ENCODE data around the gene PLK2. TPM values are rescaled to one million over a fixed set of nuclear protein-coding genes. Genes with fewer than 3 reads are reported as not detected.

PLK2 gene
- 1 to 10 TPM; 2.2 to 3.3 TPM for total RNA-seq

DNA sequence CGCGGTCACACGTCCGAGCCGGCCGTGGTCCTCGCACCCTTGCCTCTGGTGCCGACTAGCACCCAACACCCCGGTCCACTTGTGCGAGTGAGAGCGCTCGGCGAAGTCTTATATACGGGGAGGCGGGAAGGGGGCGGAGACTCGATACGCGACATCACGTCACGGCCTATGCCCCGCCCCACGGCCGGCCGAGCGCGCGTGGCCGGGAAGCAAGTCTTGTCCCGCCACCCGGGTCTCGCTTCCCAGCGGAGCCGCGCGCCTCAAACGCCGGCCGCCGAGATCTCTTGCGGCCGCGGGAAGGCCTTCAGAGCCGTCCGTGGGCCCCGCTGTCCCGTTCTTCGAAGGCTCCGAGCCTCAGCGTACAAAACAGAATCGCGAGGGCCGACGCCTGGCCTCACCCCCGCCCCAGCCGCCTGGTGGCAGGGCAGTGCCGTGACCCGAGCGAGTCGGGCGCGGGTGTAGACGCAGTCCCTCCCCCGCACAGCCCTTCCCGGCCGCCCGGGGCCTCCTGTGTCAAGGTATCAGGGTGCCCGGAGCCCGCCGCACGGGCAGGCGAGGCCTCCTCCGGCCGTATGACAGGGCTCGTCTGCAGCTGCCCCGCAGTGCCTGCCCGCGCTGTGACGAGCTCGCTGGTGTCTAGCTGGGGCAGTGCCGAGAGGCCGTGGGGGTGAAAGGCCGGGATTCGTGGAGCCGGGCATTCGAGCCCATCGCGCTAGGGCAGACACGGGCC is at the start of gene PLK2:
TSS of gene PLK2 (minus strand) at position 85 of the 730 bp plus-strand sequence. CDS start 127 bp downstream, outside the sequence.
- CTCF ChIA-PET: interaction anchor here (0.6 to 9.6 kb wide), 17 partner anchors 12 to 1161 kb away, joined by 3 to 121 read pairs (median 6); no protein-coding TSS in a partner anchor
- peak; percentile 87 for DNase-seq
- peak within 1 kb of the TSS; percentile 30 for H3K27ac Mint-ChIP-seq

DNA sequence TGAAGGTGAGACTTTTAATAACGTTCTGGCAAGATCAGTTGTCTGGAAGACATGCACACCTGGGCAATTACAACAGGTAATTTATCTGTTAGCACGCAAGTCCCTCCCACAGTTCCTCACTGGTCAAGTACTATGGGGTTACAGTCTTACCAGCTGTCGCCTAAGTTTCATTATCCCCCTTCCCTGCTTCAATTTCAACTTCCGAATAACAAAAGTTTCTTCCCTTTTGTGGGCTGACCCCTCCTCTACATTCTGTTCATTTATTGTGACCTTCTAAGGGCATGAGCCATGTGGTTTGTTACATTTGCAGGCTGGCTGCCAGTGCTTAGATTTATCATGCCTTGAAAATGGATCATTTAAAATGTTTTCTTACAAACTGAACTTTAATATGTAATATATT is 47.8 kb upstream of the PLK2 start:
- CTCF ChIA-PET: no interaction called here
- ATAC-seq: no peak

More for the DNA sequence above, at the start of gene PLK2:
- Mint-ChIP-seq H3K9me3 (ENCODE audit: insufficient read depth) (no peaks in the 10 kb centered on the region), H3K36me3 (ENCODE audit: low read depth) (no peaks in the 10 kb centered on the region), H3K27me3 (ENCODE audit: low read depth) (peaks cover 31% of the 10 kb centered on the region), H3K4me1 (ENCODE audit: low read depth) (peaks cover 24% of the 10 kb centered on the region), H3K4me3 (peak within 1 kb of the TSS; percentile 74)
- ATAC-seq: peak; percentile 86
- POLR2A ChIA-PET: interaction anchor here (0.9 kb wide), 1 partner anchor 1153 kb away, joined by 3 read pairs; no protein-coding TSS in a partner anchor

DNA sequence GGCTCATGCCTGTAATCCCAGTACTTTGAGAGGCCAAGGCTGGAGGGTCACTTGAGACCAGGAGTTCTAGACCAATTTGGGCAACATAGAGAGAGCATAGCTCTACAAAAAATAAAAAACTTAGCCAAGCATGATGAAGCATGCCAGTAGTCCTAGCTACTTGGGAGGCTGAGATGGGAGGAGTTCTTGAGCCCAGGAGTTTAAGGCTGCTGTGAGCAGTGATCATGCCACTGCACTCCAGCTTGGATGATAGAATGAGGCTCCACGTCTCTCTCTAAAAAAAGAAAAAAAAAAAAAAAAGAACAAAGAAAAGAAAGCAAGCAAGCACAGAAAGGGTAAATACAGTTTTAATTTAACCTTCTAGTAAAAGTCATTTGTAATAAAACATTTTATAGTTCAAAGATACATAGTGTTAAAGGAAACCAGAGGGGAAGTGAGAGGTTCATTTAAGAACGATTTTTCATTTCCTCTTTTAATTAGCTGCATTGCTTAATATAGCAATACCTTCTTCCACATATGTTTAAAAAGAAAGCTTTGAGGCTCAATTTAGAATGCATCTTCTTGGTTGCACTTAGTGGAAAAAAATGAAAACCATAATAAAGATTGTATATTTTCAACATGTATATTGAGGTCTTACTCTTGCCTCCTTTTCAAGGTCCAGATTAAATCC is 46.2 kb upstream of the PLK2 start:
- Mint-ChIP-seq H3K9me3 (ENCODE audit: insufficient read depth) (peaks cover 3% of the 10 kb centered on the region), H3K36me3 (ENCODE audit: low read depth) (no peaks in the 10 kb centered on the region), H3K27me3 (ENCODE audit: low read depth) (peaks cover 6% of the 10 kb centered on the region), H3K4me1 (ENCODE audit: low read depth) (no peaks in the 10 kb centered on the region), H3K27ac (no peak overlapping the region), H3K4me3 (no peak overlapping the region)
- ATAC-seq (no peak), DNase-seq (no peak)
- CTCF ChIA-PET: no interaction called here
- POLR2A ChIA-PET: no interaction called here

More for the DNA sequence above, 47.8 kb upstream of the PLK2 start:
- no peaks in the 10 kb centered on the region for H3K4me1 Mint-ChIP-seq (ENCODE audit: low read depth)
- H3K27me3 Mint-ChIP-seq (ENCODE audit: low read depth): peaks cover 3% of the 10 kb centered on the region
- POLR2A ChIA-PET: no interaction called here
- DNase-seq: no peak
- peaks cover 3% of the 10 kb centered on the region for H3K9me3 Mint-ChIP-seq (ENCODE audit: insufficient read depth)
- H3K27ac Mint-ChIP-seq: no peak overlapping the region
- no peaks in the 10 kb centered on the region for H3K36me3 Mint-ChIP-seq (ENCODE audit: low read depth)
- H3K4me3 Mint-ChIP-seq: no peak overlapping the region

DNA sequence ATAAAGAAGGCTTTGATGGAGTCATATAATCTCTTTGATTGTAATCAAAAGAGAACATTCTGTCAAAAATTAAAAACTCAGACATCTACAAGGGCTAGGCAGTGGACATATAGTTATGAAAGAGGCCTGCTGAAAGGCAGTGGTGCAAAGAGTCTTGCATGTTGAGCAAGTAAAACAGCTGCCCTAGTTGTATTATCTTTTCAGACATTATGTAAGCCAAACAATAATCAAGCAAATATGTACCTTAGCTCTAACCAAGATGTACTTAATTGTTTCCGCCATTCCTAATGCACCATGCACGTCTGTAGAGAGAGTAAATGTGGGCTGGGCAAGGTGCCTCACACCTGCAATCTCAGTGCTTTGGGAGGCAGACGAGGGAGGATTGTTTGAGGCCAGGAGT is 45.6 kb upstream of the PLK2 start:
- ATAC-seq (no peak), DNase-seq (no peak)
- H3K4me3 Mint-ChIP-seq: no peak overlapping the region
- ChIA-PET CTCF (no interaction called here), POLR2A (no interaction called here)
- no peak overlapping the region for H3K27ac Mint-ChIP-seq
- peaks cover 6% of the 10 kb centered on the region for H3K27me3 Mint-ChIP-seq (ENCODE audit: low read depth)
- H3K36me3 Mint-ChIP-seq (ENCODE audit: low read depth): no peaks in the 10 kb centered on the region
- H3K9me3 Mint-ChIP-seq (ENCODE audit: insufficient read depth): no peaks in the 10 kb centered on the region
- H3K4me1 Mint-ChIP-seq (ENCODE audit: low read depth): no peaks in the 10 kb centered on the region

DNA sequence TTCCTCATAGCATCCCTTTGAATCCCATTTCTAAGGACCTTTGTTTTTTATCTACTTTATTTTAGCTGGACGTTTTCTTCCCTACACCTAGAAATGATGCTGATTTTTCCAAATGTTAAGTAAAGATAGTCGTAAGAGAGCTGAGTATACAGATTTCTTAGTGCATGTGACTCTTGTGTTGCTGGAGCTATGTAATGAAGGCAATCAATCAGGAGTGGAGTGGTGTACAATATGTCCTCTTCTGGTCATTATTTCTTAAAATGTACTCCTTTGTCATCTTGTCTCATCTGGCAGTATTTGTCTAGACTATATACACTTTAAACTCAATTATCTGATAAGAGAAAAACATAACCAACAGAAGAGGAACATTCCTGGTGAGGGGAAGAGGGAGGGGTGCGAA is 44.9 kb upstream of the PLK2 start:
- ATAC-seq (no peak), DNase-seq (no peak)
- H3K4me3 Mint-ChIP-seq: no peak overlapping the region
- H3K27ac Mint-ChIP-seq: no peak overlapping the region
- ChIA-PET CTCF (no interaction called here), POLR2A (no interaction called here)
- H3K36me3 Mint-ChIP-seq (ENCODE audit: low read depth): no peaks in the 10 kb centered on the region
- no peaks in the 10 kb centered on the region for H3K9me3 Mint-ChIP-seq (ENCODE audit: insufficient read depth)
- peaks cover 5% of the 10 kb centered on the region for H3K4me1 Mint-ChIP-seq (ENCODE audit: low read depth)
- H3K27me3 Mint-ChIP-seq (ENCODE audit: low read depth): peaks cover 6% of the 10 kb centered on the region

DNA sequence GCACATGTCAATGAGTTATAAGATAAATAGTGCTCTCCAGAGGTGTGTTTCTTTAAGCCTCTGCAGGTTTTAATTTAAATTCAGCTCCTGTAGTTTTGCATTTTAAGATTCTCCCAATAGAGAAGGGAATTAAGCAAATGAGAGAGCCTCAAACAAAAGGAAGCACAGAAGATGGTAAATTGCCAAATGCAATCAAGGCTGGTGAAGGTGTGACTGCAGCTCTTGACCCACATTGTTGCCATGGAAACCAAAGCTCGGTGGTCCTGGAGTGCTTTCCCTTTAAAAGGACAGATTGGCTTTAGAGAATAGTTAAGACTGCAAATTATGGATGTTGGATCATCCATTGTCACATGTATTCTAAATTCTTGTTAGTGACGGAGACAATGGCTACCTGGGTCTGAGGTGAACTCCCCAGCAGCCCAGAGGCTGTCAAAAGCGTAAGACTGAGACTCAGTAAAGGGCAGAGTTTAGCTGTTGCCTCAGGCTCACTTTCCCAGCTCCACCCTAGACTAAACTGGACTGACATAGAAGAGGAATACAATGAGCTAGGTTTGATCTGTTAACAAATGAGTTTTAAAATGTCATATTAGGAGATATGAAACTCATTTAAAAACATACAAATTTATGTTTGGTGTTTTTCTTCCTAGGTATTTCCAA is 43.6 kb upstream of the PLK2 start:
- Mint-ChIP-seq H3K27ac (no peak overlapping the region), H3K27me3 (ENCODE audit: low read depth) (peaks cover 6% of the 10 kb centered on the region), H3K4me3 (no peak overlapping the region), H3K4me1 (ENCODE audit: low read depth) (peaks cover 6% of the 10 kb centered on the region), H3K9me3 (ENCODE audit: insufficient read depth) (no peaks in the 10 kb centered on the region), H3K36me3 (ENCODE audit: low read depth) (no peaks in the 10 kb centered on the region)
- CTCF ChIA-PET: interaction anchor here (1.1 to 1.5 kb wide), 2 partner anchors 43 to 347 kb away, joined by 4 to 5 read pairs; no protein-coding TSS in a partner anchor
- ATAC-seq (no peak), DNase-seq (no peak)
- POLR2A ChIA-PET: no interaction called here

DNA sequence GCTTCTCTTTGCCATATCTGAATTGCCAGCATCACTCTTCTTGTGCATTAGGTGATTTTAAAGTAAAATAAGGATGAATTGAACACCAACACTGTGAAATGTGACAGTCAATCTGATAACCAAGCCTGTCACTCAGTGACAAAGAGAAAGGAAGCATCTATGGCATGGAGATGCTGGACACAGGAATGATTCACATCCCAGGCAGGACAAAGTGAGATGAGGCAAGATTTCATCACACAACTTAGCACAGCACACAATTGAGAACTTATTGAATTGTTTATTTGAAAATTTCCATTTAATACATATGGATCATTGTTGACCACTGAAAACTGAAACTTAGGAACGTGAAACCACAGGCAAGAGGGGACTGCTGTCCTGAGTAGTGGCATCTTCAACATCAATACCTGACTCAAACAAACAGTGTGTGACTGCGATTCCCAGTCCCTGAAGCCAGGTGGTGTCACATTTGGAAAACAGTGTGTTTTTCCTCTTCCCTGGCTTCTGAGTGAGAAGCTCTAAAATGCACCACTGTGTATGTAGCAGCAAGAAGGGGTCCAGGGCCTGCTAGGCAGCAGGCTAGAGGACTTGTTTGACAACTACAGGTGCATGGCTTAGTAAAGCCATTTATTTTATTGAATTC is 42.0 kb upstream of the PLK2 start:
- Mint-ChIP-seq H3K9me3 (ENCODE audit: insufficient read depth) (no peaks in the 10 kb centered on the region), H3K36me3 (ENCODE audit: low read depth) (no peaks in the 10 kb centered on the region), H3K27me3 (ENCODE audit: low read depth) (peaks cover 5% of the 10 kb centered on the region), H3K4me3 (no peak overlapping the region), H3K27ac (no peak overlapping the region), H3K4me1 (ENCODE audit: low read depth) (peaks cover 6% of the 10 kb centered on the region)
- CTCF ChIA-PET: no interaction called here
- DNase-seq (no peak), ATAC-seq (no peak)
- POLR2A ChIA-PET: no interaction called here

DNA sequence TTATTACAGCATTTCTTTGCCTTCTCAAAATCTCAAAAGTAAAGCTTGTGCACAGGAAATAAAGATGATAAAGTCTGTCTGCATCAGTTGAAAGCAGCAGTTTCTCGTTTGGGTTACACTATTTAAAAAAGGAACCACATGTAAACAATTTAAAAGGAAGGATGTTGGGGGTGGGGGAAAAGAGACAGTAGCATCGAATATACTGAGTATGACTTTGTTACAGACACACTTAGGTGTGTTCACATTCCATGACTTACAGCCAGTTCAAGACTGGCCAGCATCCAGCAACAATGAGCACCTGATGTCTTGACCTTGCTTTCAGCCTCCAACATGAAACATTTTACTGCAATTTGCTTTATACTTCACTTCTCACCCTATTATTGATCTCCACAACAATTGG is 40.1 kb upstream of the PLK2 start:
- H3K9me3 Mint-ChIP-seq (ENCODE audit: insufficient read depth): no peaks in the 10 kb centered on the region
- H3K27me3 Mint-ChIP-seq (ENCODE audit: low read depth): peaks cover 5% of the 10 kb centered on the region
- peaks cover 6% of the 10 kb centered on the region for H3K4me1 Mint-ChIP-seq (ENCODE audit: low read depth)
- ATAC-seq (no peak), DNase-seq (no peak)
- H3K27ac Mint-ChIP-seq: peak overlapping the region; percentile 9
- no peak overlapping the region for H3K4me3 Mint-ChIP-seq
- no peaks in the 10 kb centered on the region for H3K36me3 Mint-ChIP-seq (ENCODE audit: low read depth)
- CTCF ChIA-PET: no interaction called here
- POLR2A ChIA-PET: no interaction called here

DNA sequence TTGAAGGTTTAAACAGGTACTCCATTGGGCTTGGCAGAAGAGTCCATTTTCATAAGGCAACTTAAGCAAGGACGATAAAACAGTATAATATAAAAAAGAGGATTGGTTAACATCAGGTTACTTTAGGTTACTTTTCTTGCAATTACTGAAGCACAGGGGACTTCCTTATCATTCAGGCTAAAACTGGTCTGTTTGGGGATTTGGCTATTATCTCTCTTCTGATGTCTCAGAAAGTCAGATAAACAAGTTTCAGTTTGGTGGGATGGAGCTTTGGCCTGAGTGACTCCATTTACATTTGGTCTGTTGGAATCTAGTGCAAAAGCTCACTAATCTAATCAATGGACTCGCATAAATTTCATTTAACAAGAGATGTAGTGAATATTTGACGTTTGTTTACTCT is 39.3 kb upstream of the PLK2 start:
- no peak for ATAC-seq
- POLR2A ChIA-PET: interaction anchor here (0.7 kb wide), 1 partner anchor 1493 kb away, joined by 3 read pairs; no protein-coding TSS in a partner anchor
- H3K27me3 Mint-ChIP-seq (ENCODE audit: low read depth): peaks cover 5% of the 10 kb centered on the region
- no peak overlapping the region for H3K27ac Mint-ChIP-seq
- H3K9me3 Mint-ChIP-seq (ENCODE audit: insufficient read depth): no peaks in the 10 kb centered on the region
- H3K4me3 Mint-ChIP-seq: no peak overlapping the region
- CTCF ChIA-PET: interaction anchor here (0.9 kb wide), 1 partner anchor 247 kb away, joined by 3 read pairs; no protein-coding TSS in a partner anchor
- no peaks in the 10 kb centered on the region for H3K36me3 Mint-ChIP-seq (ENCODE audit: low read depth)
- H3K4me1 Mint-ChIP-seq (ENCODE audit: low read depth): peaks cover 6% of the 10 kb centered on the region
- DNase-seq: no peak

DNA sequence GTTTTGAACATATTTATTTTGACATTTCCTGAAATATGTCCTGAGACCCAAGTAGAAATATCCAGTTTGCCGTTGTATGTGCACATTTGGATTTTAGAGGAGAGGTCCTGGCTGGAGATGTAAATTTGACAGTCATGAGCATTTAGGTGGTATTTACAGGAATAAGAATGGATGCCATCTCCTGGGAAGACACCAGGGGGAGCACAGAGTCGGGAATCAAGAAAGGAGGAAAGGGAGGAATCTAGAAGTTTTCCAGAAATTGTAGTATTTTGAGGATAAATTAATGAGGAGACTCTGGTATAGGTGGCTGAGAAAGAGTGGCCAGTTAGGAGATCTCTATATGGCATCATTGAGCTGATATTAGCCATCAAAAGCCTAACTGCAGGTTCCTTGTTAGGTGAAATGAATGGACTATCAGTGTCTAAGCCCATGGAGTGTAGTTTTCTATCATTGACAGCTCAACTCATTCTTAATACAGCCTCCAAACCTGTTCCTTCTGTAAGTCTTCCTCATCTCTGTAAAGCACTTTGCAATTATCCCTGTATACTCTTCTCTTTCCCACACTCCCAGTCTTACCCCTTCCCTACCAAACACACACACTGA is 38.6 kb upstream of the PLK2 start:
- Mint-ChIP-seq H3K4me1 (ENCODE audit: low read depth) (peaks cover 6% of the 10 kb centered on the region), H3K27ac (no peak overlapping the region), H3K36me3 (ENCODE audit: low read depth) (no peaks in the 10 kb centered on the region), H3K4me3 (no peak overlapping the region), H3K27me3 (ENCODE audit: low read depth) (peaks cover 5% of the 10 kb centered on the region), H3K9me3 (ENCODE audit: insufficient read depth) (no peaks in the 10 kb centered on the region)
- CTCF ChIA-PET: interaction anchor here (0.9 kb wide), 1 partner anchor 248 kb away, joined by 3 read pairs; no protein-coding TSS in a partner anchor
- ATAC-seq (no peak), DNase-seq (no peak)
- POLR2A ChIA-PET: no interaction called here

DNA sequence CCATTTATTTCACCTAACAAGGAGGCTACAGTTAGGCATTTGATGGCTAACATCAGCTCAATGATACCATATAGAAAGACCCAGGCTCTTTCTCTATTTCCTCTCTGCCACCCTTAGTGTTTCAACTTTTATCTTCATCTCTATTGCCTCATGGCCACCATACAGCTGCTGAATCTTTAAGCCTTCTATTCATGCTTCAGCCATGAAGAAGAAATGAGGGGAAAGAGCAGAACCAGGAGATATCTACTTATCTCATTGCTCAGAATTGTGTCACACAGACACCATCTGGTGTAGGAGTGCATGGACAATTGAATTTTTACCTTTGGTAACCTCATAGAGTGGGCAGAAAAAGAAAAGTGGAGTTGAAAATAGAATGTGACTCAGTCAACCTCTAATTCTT is 38.0 kb upstream of the PLK2 start:
- CTCF ChIA-PET: no interaction called here

More for the DNA sequence above, 38.0 kb upstream of the PLK2 start:
- Mint-ChIP-seq H3K4me3 (no peak overlapping the region), H3K27me3 (ENCODE audit: low read depth) (peaks cover 5% of the 10 kb centered on the region), H3K36me3 (ENCODE audit: low read depth) (no peaks in the 10 kb centered on the region), H3K9me3 (ENCODE audit: insufficient read depth) (no peaks in the 10 kb centered on the region), H3K27ac (no peak overlapping the region), H3K4me1 (ENCODE audit: low read depth) (peaks cover 6% of the 10 kb centered on the region)
- no peak for DNase-seq
- POLR2A ChIA-PET: no interaction called here
- no peak for ATAC-seq
